HG02840 (cell line): ENCODE results near the gene DVL1.
"Not testable (repeated sequence)": the region's sequence is repeated elsewhere in the genome, so short reads cannot be mapped to it uniquely, and the experiment has no call there.

Experiments used
- ATAC-seq: cut with Tn5 transposase; IDR thresholded peaks from one replicate; pipeline ENCODE4 v1.9.1; 2021; ENCODE audit warnings: mild to moderate bottlenecking, moderate library complexity, moderate number of reproducible peaks; ENCODE audit not compliant: unreplicated experiment, low FRiP score

Gene DVL1

GRCh38 chr1:1329304-1330210 is 19.7 kb downstream of the DVL1 start:
- no peak for ATAC-seq

- ATAC-seq, result no peak
Measured at GRCh38 chr1:1328254-1328653, 21.0 kb downstream of the DVL1 start.

- ATAC-seq, result no peak
Measured at GRCh38 chr1:1327291-1327690, 21.9 kb downstream of the DVL1 start.

- no peak for ATAC-seq
Measured at GRCh38 chr1:1326075-1326605, 23.1 kb downstream of the DVL1 start.

- ATAC-seq, result no peak
Measured at GRCh38 chr1:1325288-1326074, 23.7 kb downstream of the DVL1 start.

GRCh38 chr1:1324524-1325287 is 24.5 kb downstream of the DVL1 start, which contains the start of the genes CPTP and INTS11:
TSS of gene CPTP (plus strand) at chr1:1324802. CDS start at chr1:1326911, 2,109 bp downstream.
TSS of gene INTS11 (minus strand) at chr1:1324660. CDS start at chr1:1324608, 52 bp downstream.
- ATAC-seq, result peak; percentile 74

GRCh38 chr1:1324084-1324523 is 25.1 kb downstream of the DVL1 start:
- peak; percentile 28 for ATAC-seq

GRCh38 chr1:1322952-1323351 is 26.3 kb downstream of the DVL1 start:
- ATAC-seq, result no peak

- no peak for ATAC-seq
Measured at GRCh38 chr1:1322418-1322817, 26.8 kb downstream of the DVL1 start.

- no peak for ATAC-seq
Measured at GRCh38 chr1:1321477-1321876, 27.7 kb downstream of the DVL1 start.

- no peak for ATAC-seq
Measured at GRCh38 chr1:1320666-1321448, 28.4 kb downstream of the DVL1 start.

- ATAC-seq, result no peak
Measured at GRCh38 chr1:1319646-1319941, 29.6 kb downstream of the DVL1 start.

GRCh38 chr1:1318777-1319645 is 30.2 kb downstream of the DVL1 start:
- ATAC-seq, result no peak

- ATAC-seq, result no peak
Measured at GRCh38 chr1:1318131-1318652, 31.0 kb downstream of the DVL1 start.

GRCh38 chr1:1317420-1317819 is 31.8 kb downstream of the DVL1 start:
- no peak for ATAC-seq

- ATAC-seq, result not testable (repeated sequence)
Measured at GRCh38 chr1:1316199-1316598, 33.0 kb downstream of the DVL1 start.

- no peak for ATAC-seq
Measured at GRCh38 chr1:1315435-1315954, 33.7 kb downstream of the DVL1 start.

GRCh38 chr1:1314678-1315335 is 34.4 kb downstream of the DVL1 start:
- no peak for ATAC-seq
